H9 (cell line): ENCODE results near the gene RGPD4. TPM values are rescaled to one million over a fixed set of nuclear protein-coding genes. Genes with fewer than 3 reads are reported as not detected.
A peak's percentile ranks its signal among the peaks of the same experiment; 100 is the strongest.

Experiments used
- DNase-seq: peaks from one replicate; pipeline ENCODE4 v3.0.0-alpha.2; 2017
- H2AFZ ChIP-seq: one replicate; pipeline ENCODE4 v1.6.1; 2013; ENCODE audit warnings: mild to moderate bottlenecking, low read length, control low read depth, moderate library complexity
- H2AK5ac ChIP-seq: 2 replicates; pipeline ENCODE4 v1.6.1; 2013; ENCODE audit warnings: low read length, control low read depth, mixed read lengths; ENCODE audit not compliant: insufficient read length
- H2BK120ac ChIP-seq: one replicate; pipeline ENCODE4 v1.6.1; 2013; ENCODE audit warnings: low read depth, mild to moderate bottlenecking, low read length, control low read depth, inconsistent platforms; ENCODE audit not compliant: poor library complexity, severe bottlenecking
- H2BK12ac ChIP-seq: 2 replicates; pipeline ENCODE4 v1.6.1; 2013; ENCODE audit warnings: low read length, control low read depth, mixed read lengths, low read depth; ENCODE audit not compliant: insufficient read length
- H2BK15ac ChIP-seq: 2 replicates; pipeline ENCODE4 v1.6.1; 2013; ENCODE audit warnings: low read depth, low read length, control low read depth
- H2BK20ac ChIP-seq: one replicate; pipeline ENCODE4 v1.6.1; 2013; ENCODE audit warnings: low read depth, mild to moderate bottlenecking, low read length, control low read depth, inconsistent platforms; ENCODE audit not compliant: poor library complexity, severe bottlenecking
- H2BK5ac ChIP-seq: 2 replicates; pipeline ENCODE4 v1.6.1; 2013; ENCODE audit warnings: low read length, control low read depth, mixed read lengths; ENCODE audit not compliant: insufficient read length
- H3K14ac ChIP-seq: 2 replicates; pipeline ENCODE4 v1.6.1; 2013; ENCODE audit warnings: low read length, control low read depth; ENCODE audit not compliant: insufficient read depth
- H3K18ac ChIP-seq: 2 replicates; pipeline ENCODE4 v1.6.1; 2013; ENCODE audit warnings: low read depth, mild to moderate bottlenecking, mixed read lengths, low read length, control low read depth; ENCODE audit not compliant: insufficient read length
- H3K23ac ChIP-seq: 2 replicates; pipeline ENCODE4 v1.6.1; 2013; ENCODE audit warnings: low read length, control low read depth, mixed read lengths, low read depth; ENCODE audit not compliant: insufficient read length
- H3K23me2 ChIP-seq: 2 replicates; pipeline ENCODE4 v1.6.1; 2013; ENCODE audit warnings: low read depth, mild to moderate bottlenecking, mixed read lengths, low read length, control low read depth; ENCODE audit not compliant: insufficient read length, poor library complexity, severe bottlenecking
- H3K27ac ChIP-seq: 2 replicates; pipeline ENCODE4 v1.5.1; 2013; ENCODE audit warnings: low read length, control low read depth, mixed read lengths, low read depth; ENCODE audit not compliant: insufficient read length
- H3K27me3 ChIP-seq: 2 replicates; pipeline ENCODE4 v1.6.1; 2013; ENCODE audit warnings: low read length, control low read depth, inconsistent platforms; ENCODE audit not compliant: insufficient read depth
- H3K4ac ChIP-seq: 2 replicates; pipeline ENCODE4 v1.6.1; 2013; ENCODE audit warnings: low read depth, mild to moderate bottlenecking, control low read depth, inconsistent platforms, low read length, moderate library complexity
- H3K4me1 ChIP-seq: 2 replicates; pipeline ENCODE4 v1.6.1; 2013; ENCODE audit warnings: low read length, control low read depth, inconsistent platforms; ENCODE audit not compliant: insufficient read depth
- H3K4me2 ChIP-seq: 2 replicates; pipeline ENCODE4 v1.6.1; 2013; ENCODE audit warnings: low read length, control low read depth, mixed read lengths; ENCODE audit not compliant: insufficient read length, insufficient read depth
- H3K56ac ChIP-seq: 2 replicates; pipeline ENCODE4 v1.6.1; 2013; ENCODE audit warnings: low read depth, mild to moderate bottlenecking, mixed read lengths, low read length, control low read depth; ENCODE audit not compliant: insufficient read length
- H3K79me1 ChIP-seq: 2 replicates; pipeline ENCODE4 v1.6.1; 2013; ENCODE audit warnings: low read depth, mild to moderate bottlenecking, moderate library complexity, low read length, control low read depth, inconsistent platforms; ENCODE audit not compliant: insufficient read depth, poor library complexity, severe bottlenecking
- H3K79me2 ChIP-seq: 2 replicates; pipeline ENCODE4 v1.6.1; 2013; ENCODE audit warnings: low read length, control low read depth, inconsistent platforms; ENCODE audit not compliant: insufficient read depth
- H3K9ac ChIP-seq: 2 replicates; pipeline ENCODE4 v1.6.1; 2013; ENCODE audit warnings: low read length, control low read depth, mixed read lengths; ENCODE audit not compliant: insufficient read length; ENCODE audit errors: extremely low read depth
- H3K9me3 ChIP-seq: one replicate; pipeline ENCODE4 v1.6.1; 2013; ENCODE audit warnings: low read depth, low read length, inconsistent platforms; ENCODE audit not compliant: control insufficient read depth
- H3T11ph ChIP-seq: one replicate; pipeline ENCODE4 v1.6.1; 2013; ENCODE audit warnings: mild to moderate bottlenecking, low read length, control low read depth, inconsistent platforms
- H4K20me1 ChIP-seq: one replicate; pipeline ENCODE4 v1.6.1; 2013; ENCODE audit not compliant: control insufficient read depth, insufficient read length, insufficient read depth
- H4K5ac ChIP-seq: 2 replicates; pipeline ENCODE4 v1.6.1; 2013; ENCODE audit warnings: low read depth, mild to moderate bottlenecking, mixed read lengths, low read length, control low read depth; ENCODE audit not compliant: insufficient read length
- H4K8ac ChIP-seq: replicated peaks from 2 replicates; pipeline ENCODE4 v1.6.1; 2013; ENCODE audit warnings: low read length, control low read depth, mixed read lengths, low read depth; ENCODE audit not compliant: insufficient read length
- H4K91ac ChIP-seq: 2 replicates; pipeline ENCODE4 v1.6.1; 2013; ENCODE audit warnings: low read depth, mild to moderate bottlenecking, moderate library complexity, mixed read lengths, low read length, control low read depth; ENCODE audit not compliant: insufficient read length
- H3K27ac Mint-ChIP-seq, 3 experiments: 2 replicates in 2 of 3; 3 replicates in 1 of 3; pipeline ENCODE4 v1.8.0; 2020 to 2021; ENCODE audit warnings: mixed read lengths in 3 of 3, mild to moderate bottlenecking in 1 of 3, moderate library complexity in 1 of 3
- H3K27me3 Mint-ChIP-seq: 2 replicates; pipeline ENCODE4 v1.8.0; 2021; ENCODE audit warnings: low read depth, mild to moderate bottlenecking, moderate library complexity, mixed read lengths
- H3K36me3 Mint-ChIP-seq, 3 experiments: 2 replicates in 2 of 3; 3 replicates in 1 of 3; pipeline ENCODE4 v1.8.0; 2020 to 2021; ENCODE audit warnings: low read depth in 3 of 3, mixed read lengths in 3 of 3; ENCODE audit not compliant: insufficient read depth in 1 of 3
- H3K4me1 Mint-ChIP-seq, 2 experiments: 2 replicates each; pipeline ENCODE4 v1.8.0; 2020; ENCODE audit warnings: mixed read lengths in 2 of 2
- H3K4me3 Mint-ChIP-seq, 2 experiments: 2 replicates in 1 of 2; 3 replicates in 1 of 2; pipeline ENCODE4 v1.8.0; 2020 to 2021; ENCODE audit warnings: mild to moderate bottlenecking in 2 of 2, mixed read lengths in 2 of 2, moderate library complexity in 1 of 2
- H3K9me3 Mint-ChIP-seq, 2 experiments: 2 replicates in 1 of 2; 3 replicates in 1 of 2; pipeline ENCODE4 v1.8.0; 2020; ENCODE audit warnings: mild to moderate bottlenecking in 2 of 2, mixed read lengths in 2 of 2, moderate library complexity in 1 of 2
- WGBS: extraction: QIAGEN DNeasy Blood & Tissue Kit; methylation state at CpG from one replicate; pipeline ENCODE4 v1.1.7; 2013; ENCODE audit warnings: missing lambda C conversion rate, low lambda C conversion rate, mixed read lengths; ENCODE audit not compliant: insufficient read length; ENCODE audit errors: extremely low coverage; 5-methylcytosine and 5-hydroxymethylcytosine counted together
- total RNA-seq: library from RNA; stranded (reverse); gene quantifications from 2 replicates; pipeline ENCODE4 v1.2.1, GENCODE V29; 2021
- TF ChIP-seq, protein P1 (sequence below): fragments of 200-600 bp; sonication (generic); conservative IDR thresholded peaks from 3 replicates; pipeline ENCODE4 v1.8.0; 2021; ENCODE audit warnings: antibody characterized with exemption, mild to moderate bottlenecking

The RGPD4 gene
- total RNA-seq, 1 experiment from 2014 or later = 0.07 TPM

DNA sequence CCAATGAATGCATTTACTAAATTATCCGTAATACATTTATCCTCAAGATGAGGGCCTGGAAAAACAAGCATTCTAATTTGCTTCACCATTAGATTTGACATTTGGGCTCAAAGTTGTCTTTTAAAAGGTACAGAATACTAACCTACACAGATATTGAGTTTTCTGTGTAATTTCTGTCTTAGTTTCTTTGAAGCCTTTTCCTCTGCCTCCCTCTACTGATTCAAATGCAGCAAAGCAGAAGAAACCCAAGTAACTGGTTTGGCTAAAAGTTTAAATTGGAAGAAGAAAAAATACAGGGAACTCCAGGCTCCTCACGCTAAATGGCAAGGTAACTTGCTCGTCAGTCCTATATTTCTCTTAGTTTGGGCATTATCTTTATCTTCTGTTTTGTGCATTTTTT is 106.3 kb downstream of the RGPD4 start:
- H3K23me2 ChIP-seq = no peaks in the 10 kb centered on the region
- H3K79me1 ChIP-seq = no peaks in the 10 kb centered on the region
- no peak overlapping the region for H2BK15ac ChIP-seq
- Mint-ChIP-seq H3K4me1 (peaks cover 4 to 6% of the 10 kb centered on the region in 2 experiments), H3K9me3 (no peaks in the 10 kb centered on the region), H3K4me3 (no peak overlapping the region), H3K27ac (no peak overlapping the region), H3K27me3 (no peaks in the 10 kb centered on the region), H3K36me3 (no peaks in the 10 kb centered on the region)
- H2AK5ac ChIP-seq = no peak overlapping the region
- no peak for DNase-seq
- no peak overlapping the region for H2BK20ac ChIP-seq
- H2AFZ ChIP-seq = no peak overlapping the region
- H4K5ac ChIP-seq = no peak overlapping the region
- no peak overlapping the region for H3K23ac ChIP-seq
- no peak overlapping the region for H2BK120ac ChIP-seq
- no peak overlapping the region for H3K27ac ChIP-seq
- H3K4ac ChIP-seq = no peak overlapping the region
- no peaks in the 10 kb centered on the region for H3K79me2 ChIP-seq
- H3K56ac ChIP-seq = no peak overlapping the region
- no peak overlapping the region for H4K91ac ChIP-seq
- no peak overlapping the region for H2BK12ac ChIP-seq
- H3K9me3 ChIP-seq = no peaks in the 10 kb centered on the region
- no peak overlapping the region for H3K4me2 ChIP-seq
- H3T11ph ChIP-seq = no peak overlapping the region
- no peaks in the 10 kb centered on the region for H4K20me1 ChIP-seq
- H4K8ac ChIP-seq = no peak overlapping the region
- no peaks in the 10 kb centered on the region for H3K4me1 ChIP-seq
- H2BK5ac ChIP-seq = no peak overlapping the region
- no peak overlapping the region for H3K18ac ChIP-seq
- H3K14ac ChIP-seq = no peak overlapping the region
- TF ChIP-seq, protein P1, sequence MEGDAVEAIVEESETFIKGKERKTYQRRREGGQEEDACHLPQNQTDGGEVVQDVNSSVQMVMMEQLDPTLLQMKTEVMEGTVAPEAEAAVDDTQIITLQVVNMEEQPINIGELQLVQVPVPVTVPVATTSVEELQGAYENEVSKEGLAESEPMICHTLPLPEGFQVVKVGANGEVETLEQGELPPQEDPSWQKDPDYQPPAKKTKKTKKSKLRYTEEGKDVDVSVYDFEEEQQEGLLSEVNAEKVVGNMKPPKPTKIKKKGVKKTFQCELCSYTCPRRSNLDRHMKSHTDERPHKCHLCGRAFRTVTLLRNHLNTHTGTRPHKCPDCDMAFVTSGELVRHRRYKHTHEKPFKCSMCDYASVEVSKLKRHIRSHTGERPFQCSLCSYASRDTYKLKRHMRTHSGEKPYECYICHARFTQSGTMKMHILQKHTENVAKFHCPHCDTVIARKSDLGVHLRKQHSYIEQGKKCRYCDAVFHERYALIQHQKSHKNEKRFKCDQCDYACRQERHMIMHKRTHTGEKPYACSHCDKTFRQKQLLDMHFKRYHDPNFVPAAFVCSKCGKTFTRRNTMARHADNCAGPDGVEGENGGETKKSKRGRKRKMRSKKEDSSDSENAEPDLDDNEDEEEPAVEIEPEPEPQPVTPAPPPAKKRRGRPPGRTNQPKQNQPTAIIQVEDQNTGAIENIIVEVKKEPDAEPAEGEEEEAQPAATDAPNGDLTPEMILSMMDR = peak; percentile 68
- no peaks in the 10 kb centered on the region for H3K27me3 ChIP-seq
- H3K9ac ChIP-seq = no peak overlapping the region
- WGBS = no CpG with 5 or more reads among the region's 3 CpGs
